Measurements from ENCODE around the gene HNF1A. TPM values are rescaled to one million over a fixed set of nuclear protein-coding genes. Genes with fewer than 3 reads are reported as not detected.

The HNF1A gene
- total and polyA plus RNA-seq, 10 of the 15 experiments (the other 5 are each of a cell fraction or from before 2014, with no cell fraction given) = 0.10 TPM; not detected in 9

GRCh38 chr12:120930032-120930431, 48.3 kb upstream of the HNF1A start (continued):
- TF ChIP-seq, protein P1, sequence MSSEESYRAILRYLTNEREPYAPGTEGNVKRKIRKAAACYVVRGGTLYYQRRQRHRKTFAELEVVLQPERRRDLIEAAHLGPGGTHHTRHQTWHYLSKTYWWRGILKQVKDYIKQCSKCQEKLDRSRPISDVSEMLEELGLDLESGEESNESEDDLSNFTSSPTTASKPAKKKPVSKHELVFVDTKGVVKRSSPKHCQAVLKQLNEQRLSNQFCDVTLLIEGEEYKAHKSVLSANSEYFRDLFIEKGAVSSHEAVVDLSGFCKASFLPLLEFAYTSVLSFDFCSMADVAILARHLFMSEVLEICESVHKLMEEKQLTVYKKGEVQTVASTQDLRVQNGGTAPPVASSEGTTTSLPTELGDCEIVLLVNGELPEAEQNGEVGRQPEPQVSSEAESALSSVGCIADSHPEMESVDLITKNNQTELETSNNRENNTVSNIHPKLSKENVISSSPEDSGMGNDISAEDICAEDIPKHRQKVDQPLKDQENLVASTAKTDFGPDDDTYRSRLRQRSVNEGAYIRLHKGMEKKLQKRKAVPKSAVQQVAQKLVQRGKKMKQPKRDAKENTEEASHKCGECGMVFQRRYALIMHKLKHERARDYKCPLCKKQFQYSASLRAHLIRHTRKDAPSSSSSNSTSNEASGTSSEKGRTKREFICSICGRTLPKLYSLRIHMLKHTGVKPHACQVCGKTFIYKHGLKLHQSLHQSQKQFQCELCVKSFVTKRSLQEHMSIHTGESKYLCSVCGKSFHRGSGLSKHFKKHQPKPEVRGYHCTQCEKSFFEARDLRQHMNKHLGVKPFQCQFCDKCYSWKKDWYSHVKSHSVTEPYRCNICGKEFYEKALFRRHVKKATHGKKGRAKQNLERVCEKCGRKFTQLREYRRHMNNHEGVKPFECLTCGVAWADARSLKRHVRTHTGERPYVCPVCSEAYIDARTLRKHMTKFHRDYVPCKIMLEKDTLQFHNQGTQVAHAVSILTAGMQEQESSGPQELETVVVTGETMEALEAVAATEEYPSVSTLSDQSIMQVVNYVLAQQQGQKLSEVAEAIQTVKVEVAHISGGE (CRISPR knock-in tag; IDR thresholded peaks at IDR 0.05) = no peak
- TF ChIP-seq NR2F1 (conservative IDR thresholded peaks at IDR 0.05) = no peak
- TF ChIP-seq SMAD1 (IDR thresholded peaks at IDR 0.05; ENCODE audit: low read depth, partially characterized antibody) = no peak
- TF ChIP-seq SIX5 (IDR thresholded peaks at IDR 0.05; ENCODE audit: low read depth, low read length, severe bottlenecking) = no peak
- no peak for TF ChIP-seq MEF2B (IDR thresholded peaks at IDR 0.05; ENCODE audit: partially characterized antibody, poor library complexity, severe bottlenecking)
- no peak for TF ChIP-seq CREM (IDR thresholded peaks at IDR 0.05; ENCODE audit: low read depth)
- no peak for TF ChIP-seq TARDBP (IDR thresholded peaks at IDR 0.05; ENCODE audit: borderline replicate concordance)
- TF ChIP-seq NFYA (IDR thresholded peaks at IDR 0.05; ENCODE audit: borderline replicate concordance, low read depth, low read length) = no peak
- no peak for TF ChIP-seq CHD2 (IDR thresholded peaks at IDR 0.05; ENCODE audit: borderline replicate concordance, low read depth, low read length)
- no peak for TF ChIP-seq RAD51 (IDR thresholded peaks at IDR 0.05)
- TF ChIP-seq MYC (IDR thresholded peaks at IDR 0.05; ENCODE audit: insufficient read depth, insufficient read length, insufficient replicate concordance, low read length, severe bottlenecking) = no peak

All from GM12878 (cell line).